Lung (tissue), 12 donors: ENCODE results near the gene OR52H1. TPM values are rescaled to one million over a fixed set of nuclear protein-coding genes. Genes with fewer than 3 reads are reported as not detected.

Source experiments
- ATAC-seq: fragments of 200-7000 bp; cut with Tn5 transposase; one replicate; pipeline ENCODE4 v1.9.1; 2020; ENCODE audit warnings: moderate number of reproducible peaks; ENCODE audit not compliant: insufficient read depth, low FRiP score
- DNase-seq, 3 donors: peaks; one replicate each; pipeline ENCODE4 v3.0.0-alpha.2; 2013 to 2017
- H3K27ac ChIP-seq, 2 donors: one replicate each; pipeline ENCODE4 v1.5.1; 2013; ENCODE audit warnings: mild to moderate bottlenecking in 2 of 2, moderate library complexity in 2 of 2, control low read depth in 1 of 2, inconsistent platforms in 1 of 2, low read depth in 1 of 2, low read length in 1 of 2
- H3K27me3 ChIP-seq, 3 donors: one replicate each; pipeline ENCODE4 v1.5.1; 2013; ENCODE audit warnings: low read length in 2 of 3; ENCODE audit not compliant: control insufficient read depth in 3 of 3, insufficient read depth in 3 of 3
- H3K36me3 ChIP-seq, 4 donors: one replicate each; pipeline ENCODE4 v1.5.1; 2013; ENCODE audit warnings: low read length in 4 of 4, mild to moderate bottlenecking in 1 of 4, moderate library complexity in 1 of 4; ENCODE audit not compliant: control insufficient read depth in 4 of 4, insufficient read depth in 4 of 4
- H3K4me1 ChIP-seq, 5 donors: one replicate each; pipeline ENCODE4 v1.5.1; 2013; ENCODE audit warnings: low read length in 5 of 5, mild to moderate bottlenecking in 2 of 5, moderate library complexity in 1 of 5; ENCODE audit not compliant: control insufficient read depth in 5 of 5, insufficient read depth in 5 of 5
- H3K4me3 ChIP-seq: one replicate; pipeline ENCODE4 v1.5.1; 2013; ENCODE audit warnings: mild to moderate bottlenecking, control low read depth, moderate library complexity
- H3K9ac ChIP-seq, 2 donors: one replicate each; pipeline ENCODE4 v1.5.1; 2013; ENCODE audit warnings: low read length in 2 of 2, control low read depth in 1 of 2; ENCODE audit not compliant: insufficient read depth in 1 of 2
- H3K9me3 ChIP-seq, 4 donors: one replicate each; pipeline ENCODE4 v1.5.1; 2013; ENCODE audit warnings: low read length in 3 of 4, mild to moderate bottlenecking in 1 of 4, moderate library complexity in 1 of 4; ENCODE audit not compliant: control insufficient read depth in 4 of 4, insufficient read depth in 3 of 4
- CTCF ChIP-seq: IDR thresholded peaks from 2 replicates; pipeline ENCODE4 v1.5.1; 2012; ENCODE audit warnings: mild to moderate bottlenecking; ENCODE audit errors: control extremely low read depth, extremely low read depth
- WGBS, 2 donors: extraction: QIAGEN DNeasy Blood & Tissue Kit; methylation state at CpG; one replicate each; pipeline ENCODE4 v1.1.7; 2013; 5-methylcytosine and 5-hydroxymethylcytosine counted together
- polyA plus RNA-seq, 2 donors: library from polyadenylated mRNA; stranded (reverse); fragments of 200-250 nt; gene quantifications; one replicate each; pipeline ENCODE4 v1.2.1, GENCODE V29; 2013
- total RNA-seq, 2 donors: library from RNA; depleted of rRNA in 1 of 2; stranded (reverse); fragments of >200 nt in 1 of 2; gene quantifications; one replicate each; pipeline ENCODE4 v1.2.1, GENCODE V29; 2014 to 2021
- donor health status: control.
- donor health status: control.
- donor health status: Bipolar disorder and iron deficiency.
- donor health status: healthy.
- donor health status: DM: yes; HTN: yes; CAD: no.

OR52H1 gene
- total and polyA plus RNA-seq, 4 donors, result 0.03 to 2.8 (median 0.40) TPM; not detected in 1

GRCh38 chr11:5531053-5531831 lies 17.1 kb downstream of the OR52H1 start:
- Histone ChIP-seq H3K27me3 (no peaks in the 10 kb centered on the region), H3K4me3 (no peak overlapping the region), H3K4me1 (no peaks in the 10 kb centered on the region), H3K27ac (no peak overlapping the region), H3K9me3 (no peaks in the 10 kb centered on the region), H3K36me3 (no peaks in the 10 kb centered on the region), H3K9ac (no peak overlapping the region)
- no peak for TF ChIP-seq CTCF
- WGBS, 2 donors, result 77 to 87% methylated on average over 2 of the region's 2 CpGs
- DNase-seq (no peak), ATAC-seq (no peak)

DNA sequence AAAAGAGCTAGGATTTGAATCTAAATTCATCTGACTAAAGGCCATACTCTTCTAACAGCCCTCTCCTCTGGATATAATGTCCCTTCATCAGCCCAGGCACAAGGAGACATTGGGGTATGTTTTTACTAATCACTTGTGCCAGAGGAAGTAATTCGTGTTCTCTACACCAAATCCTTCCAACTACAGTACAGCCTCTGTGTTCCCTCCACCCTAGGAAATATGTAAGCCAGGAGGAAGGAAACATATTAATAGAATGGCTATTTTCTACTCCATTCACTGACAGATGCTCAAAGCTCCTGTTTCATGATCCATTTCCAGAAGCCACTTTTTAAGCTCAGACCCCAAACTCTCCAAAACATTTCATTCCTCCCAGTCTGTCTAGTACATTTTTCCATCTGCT lies 19.8 kb downstream of the OR52H1 start:
- 18 to 25% methylated on average over 1 of the region's 1 CpG for WGBS, 2 donors
- no peak for ATAC-seq
- Histone ChIP-seq H3K27ac (no peak overlapping the region), H3K4me3 (no peak overlapping the region), H3K9ac (no peak overlapping the region), H3K27me3 (no peaks in the 10 kb centered on the region), H3K9me3 (no peaks in the 10 kb centered on the region), H3K36me3 (no peaks in the 10 kb centered on the region), H3K4me1 (no peaks in the 10 kb centered on the region)
- no peak for TF ChIP-seq CTCF
- no peak for DNase-seq

DNA sequence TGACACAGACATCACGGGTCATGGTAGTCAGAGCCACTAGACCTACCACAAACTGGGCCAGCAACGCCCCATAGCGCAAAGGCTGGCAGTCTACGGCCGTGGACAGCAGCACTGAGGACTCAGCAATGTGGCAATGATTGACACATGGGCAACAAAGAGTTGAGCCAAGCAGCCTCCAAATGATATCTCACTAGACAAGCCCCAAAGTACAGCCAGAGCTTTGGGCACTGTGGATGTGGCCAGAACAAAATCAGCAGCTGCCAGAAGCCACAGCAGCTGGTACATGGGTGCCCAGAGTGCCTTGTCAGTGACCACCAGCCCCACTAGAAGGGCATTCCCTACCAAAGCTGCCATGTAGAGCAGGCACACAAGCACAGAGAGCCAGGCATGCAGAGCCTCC lies 20.6 kb downstream of the OR52H1 start:
- Histone ChIP-seq H3K4me3 (no peak overlapping the region), H3K9me3 (peaks cover 0 to 3% (median 0%) of the 10 kb centered on the region in 4 donors), H3K4me1 (no peaks in the 10 kb centered on the region), H3K36me3 (no peaks in the 10 kb centered on the region), H3K27me3 (no peaks in the 10 kb centered on the region), H3K9ac (no peak overlapping the region), H3K27ac (no peak overlapping the region)
- TF ChIP-seq CTCF, result no peak
- DNase-seq (no peak), ATAC-seq (no peak)
- 95 to 99% methylated on average over 5 of the region's 5 CpGs for WGBS, 2 donors
